Activated CD8-positive, alpha-beta memory T cell treated with anti-CD3 and anti-CD28 coated beads, Interleukin-2, amount 50 U/mL, for 1 hour (primary cell): Measurements from ENCODE around the gene ACTG1.

ENCODE experiments used
- DNase-seq: peaks from one replicate; pipeline ENCODE4 v3.0.0-alpha.2; 2020; ENCODE audit errors: extremely low read depth

The ACTG1 gene

DNA sequence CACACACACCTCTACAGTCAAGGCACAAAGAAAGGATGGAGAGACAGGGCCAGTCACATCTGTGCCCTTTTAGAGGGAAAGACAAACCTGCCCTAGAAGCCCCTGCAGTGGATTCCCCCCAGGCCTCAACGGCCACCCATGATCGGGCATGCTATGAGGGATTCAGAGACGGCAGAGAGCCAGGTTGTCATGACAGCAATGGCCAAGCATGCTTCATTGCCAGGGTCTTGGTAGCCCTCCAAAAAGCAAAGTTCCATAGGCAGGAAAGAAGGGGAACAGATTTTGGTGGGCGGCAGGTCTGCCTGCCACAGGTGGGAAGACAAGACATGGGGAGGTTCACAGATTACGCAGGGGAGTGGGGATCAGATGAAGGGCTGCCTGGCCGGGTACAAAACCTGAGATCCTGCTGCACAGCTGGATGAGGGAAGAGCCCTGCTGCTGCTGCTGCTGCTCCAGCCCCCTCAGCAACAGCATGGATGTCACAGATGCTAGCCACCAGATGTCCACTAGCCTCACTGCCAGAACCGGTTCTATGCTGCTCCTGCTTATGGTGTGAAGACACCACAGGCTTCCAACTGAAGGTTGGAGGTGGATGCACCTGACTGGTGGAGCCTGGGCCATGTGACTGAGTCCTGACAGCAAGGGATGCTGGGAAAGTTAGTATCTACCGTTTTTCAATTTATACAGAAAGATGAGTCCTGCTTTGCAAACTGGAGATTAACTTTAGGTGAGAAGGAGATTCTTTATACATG lies 17.8 kb downstream of the ACTG1 start:
- no peak for DNase-seq

DNA sequence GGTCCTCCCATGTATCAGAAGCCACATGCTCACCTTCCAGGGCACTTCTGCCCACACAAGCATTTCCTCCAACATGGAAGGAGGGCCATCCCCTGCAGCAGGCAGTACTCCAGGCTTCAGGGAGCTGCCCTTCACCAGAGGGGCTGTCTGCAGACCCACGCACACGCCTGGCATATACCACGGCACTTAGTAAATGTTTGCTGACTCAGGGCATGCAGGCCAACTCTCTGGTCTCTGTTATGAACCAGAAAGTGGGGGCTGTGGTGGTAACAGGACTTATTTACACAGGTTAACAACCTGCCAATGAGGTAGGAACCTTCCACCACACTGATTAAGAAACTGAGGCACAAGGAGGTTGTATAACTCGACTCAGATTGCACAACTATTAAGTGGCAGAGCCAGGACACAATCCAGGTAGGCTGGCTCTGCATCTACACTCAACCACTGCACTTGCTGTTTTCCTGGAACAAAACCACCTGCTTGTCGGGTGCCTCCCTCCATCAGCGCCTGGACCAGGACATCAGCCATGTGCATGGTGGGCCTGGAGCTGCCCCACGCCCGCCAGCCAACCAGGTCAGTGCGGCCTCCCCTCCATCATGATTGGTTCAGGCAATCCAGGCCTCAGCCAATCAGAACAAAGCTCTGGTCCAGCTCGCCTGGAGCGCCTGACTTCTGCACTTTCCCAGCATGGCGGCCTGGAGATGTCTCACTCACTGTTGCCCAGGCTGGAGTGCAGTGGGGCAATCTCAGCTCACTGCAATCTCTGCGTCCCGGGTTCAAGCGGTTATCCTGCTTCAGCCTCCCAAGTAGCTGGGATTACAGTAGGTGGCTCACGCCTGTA lies 19.2 kb downstream of the ACTG1 start:
- DNase-seq, result no peak

DNA sequence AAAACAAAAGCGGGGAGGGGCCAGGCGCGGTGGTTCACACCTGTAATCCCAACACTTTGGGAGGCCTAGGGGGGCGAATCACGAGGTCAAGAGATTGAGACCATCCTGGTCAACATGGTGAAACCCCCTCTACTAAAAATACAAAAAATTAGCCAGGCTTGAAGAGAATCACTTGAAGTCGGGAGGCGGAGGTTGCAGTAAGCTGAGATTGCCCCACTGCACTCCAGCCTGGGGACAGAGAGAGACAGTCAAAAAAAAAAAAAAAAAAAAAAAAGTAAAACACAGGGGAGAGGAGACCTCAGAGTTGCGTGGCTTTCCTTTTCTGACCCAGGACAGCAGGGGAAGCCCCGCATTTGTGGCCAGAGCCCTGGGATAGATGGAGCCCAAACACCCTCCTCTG lies 19.9 kb downstream of the ACTG1 start:
- DNase-seq, result no peak

DNA sequence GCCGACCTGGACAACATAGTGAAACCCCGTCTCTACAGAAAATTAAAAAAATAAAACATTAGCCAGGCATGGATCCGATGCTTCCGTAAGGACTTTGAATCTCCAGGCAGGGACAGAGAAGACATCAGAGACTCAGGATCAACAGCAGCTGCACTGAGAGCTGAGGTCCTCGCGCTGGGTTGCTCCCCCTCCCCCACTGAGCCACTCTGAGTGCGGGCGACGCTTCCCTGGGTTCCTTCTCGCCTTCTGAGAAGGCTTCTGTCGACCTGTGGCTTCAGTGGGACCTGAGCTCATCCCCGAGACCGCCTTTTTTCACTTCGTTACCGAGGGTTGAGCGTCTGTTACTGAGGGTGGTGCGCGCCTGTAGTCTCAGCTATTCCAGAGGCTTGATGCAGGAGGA lies 20.4 kb downstream of the ACTG1 start:
- no peak for DNase-seq

DNA sequence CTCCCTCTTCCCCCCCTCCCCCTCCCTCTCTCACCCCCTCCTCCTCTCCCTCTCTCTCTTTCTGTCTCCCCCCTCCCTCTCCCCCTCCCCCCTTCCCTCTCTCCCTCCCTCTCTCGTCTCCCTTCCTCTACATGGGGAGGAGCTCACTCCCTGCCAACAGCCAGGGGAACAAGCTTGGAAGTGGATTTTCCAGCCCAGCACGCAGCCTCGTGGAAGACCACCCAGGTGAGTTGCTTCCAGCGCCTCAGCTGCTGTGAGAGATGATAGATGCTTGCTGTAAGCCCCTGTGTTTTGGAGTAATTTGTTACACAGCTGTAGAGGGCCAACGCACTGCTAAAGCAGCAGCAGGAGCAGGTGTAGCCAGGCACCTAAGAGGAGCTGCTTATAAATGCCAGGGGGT lies 20.8 kb downstream of the ACTG1 start:
- no peak for DNase-seq

DNA sequence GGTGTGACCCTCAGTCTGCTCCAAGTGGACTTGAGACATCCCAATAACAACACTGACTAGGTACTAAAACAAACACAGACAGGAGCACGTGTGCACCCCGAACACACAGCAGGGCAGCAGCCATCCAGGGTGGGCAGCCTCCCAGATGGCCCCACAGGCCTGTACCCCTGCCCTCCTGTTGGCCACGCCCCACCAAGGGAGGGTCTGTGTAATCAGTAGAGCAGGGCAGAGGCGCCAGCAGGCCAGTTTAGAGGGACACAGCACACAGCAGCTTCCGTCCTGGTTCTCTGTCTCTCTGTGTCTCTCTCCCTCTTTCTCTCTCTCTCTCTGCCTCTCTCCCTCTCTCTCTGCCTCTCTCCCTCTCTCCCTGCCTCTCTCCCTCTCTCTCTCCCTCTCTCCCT lies 21.4 kb downstream of the ACTG1 start:
- DNase-seq, result no peak

DNA sequence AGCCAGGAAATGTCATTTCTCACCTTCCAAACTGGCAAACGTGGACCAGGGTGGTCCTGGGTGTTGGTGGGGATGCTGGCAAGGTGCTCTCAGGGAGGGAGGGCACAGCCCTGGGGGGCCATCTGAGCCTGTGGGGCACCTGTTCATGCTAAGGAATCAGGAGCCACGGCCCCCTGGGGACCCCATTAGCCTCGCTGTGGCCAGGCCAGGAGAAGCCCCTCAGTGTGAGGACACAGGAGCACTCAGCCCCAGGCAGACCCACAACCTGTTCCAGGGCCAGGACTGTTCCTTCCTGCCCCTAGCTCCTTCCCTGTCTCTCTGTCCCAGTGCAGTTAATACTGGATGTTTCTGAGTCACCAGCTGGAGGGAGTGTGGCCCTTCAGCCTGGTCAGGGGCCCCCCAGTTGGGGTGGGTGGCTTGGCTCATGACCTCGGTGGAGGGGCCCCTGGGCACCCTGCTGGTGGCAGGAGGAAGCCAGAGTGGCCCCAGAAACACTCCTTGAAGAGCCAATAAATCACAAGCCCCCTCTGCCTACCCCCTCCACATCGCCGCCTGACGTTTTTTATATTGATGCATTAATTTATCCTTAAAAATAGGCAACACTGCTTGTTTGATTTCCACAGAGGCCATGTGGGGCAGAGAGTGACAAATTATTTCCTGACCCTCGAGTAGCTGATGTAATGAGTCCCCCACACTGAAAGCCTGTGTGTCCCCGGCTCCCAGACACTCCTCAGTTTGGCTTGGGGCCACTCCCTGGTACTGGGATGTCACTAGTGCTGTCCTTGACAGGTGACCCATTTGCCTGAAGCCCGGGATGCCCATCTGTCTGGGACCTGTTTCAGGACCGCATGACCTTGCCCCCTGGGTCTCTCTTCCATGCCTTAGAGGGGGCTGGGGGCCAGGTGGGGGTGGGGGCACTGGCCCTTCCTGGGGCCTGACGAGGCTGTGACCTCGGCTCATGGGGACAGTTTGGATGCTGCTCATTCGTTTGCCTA lies 22.3 kb downstream of the ACTG1 start:
- no peak for DNase-seq

DNA sequence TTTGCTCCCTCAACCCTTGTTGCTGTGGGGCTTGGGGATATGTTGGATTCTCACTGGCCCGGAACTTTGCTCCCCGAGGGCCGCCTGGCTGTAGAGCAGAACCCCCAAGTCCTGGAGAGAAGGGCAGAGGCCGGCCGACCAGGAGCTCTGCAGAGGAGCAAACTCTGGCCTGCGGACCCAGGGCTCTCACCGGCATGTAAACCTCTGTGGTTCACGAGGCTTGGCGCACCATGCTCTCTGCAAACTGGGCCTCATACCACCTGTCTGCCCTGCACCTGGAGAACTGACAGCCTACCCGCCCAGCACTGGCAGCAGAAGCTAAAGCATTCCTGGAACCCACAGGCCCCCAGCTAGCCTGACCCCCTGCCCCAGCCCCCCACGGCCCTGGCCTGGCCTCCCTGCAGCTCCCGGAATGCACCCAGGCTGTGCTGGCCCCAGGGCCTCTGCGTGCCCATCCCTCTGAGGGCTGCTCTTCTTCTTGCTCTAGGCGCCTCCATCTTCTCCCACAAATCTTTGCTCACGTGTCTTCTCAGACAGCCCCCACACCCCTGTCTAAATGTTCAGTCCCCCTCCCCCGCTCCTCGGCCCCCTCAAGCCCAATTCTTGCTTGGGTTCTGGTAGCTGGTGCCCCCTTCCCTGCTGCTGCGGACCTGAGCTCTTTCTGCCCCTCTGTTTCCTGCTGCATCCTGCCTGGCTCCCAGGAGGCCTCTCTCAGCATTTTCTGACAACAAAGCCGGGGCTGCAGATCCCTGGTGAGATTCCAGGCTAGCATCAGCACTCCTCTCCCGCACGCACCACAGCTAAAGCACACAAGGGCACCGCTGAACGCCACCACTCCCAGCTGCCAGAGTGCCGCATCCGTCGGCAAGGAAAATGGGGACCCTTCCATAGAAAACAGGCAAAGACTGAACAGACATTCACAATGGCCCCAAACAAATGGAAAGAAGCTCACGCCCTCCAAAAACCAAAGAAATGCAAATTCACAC lies 23.3 kb downstream of the ACTG1 start:
- no peak for DNase-seq

DNA sequence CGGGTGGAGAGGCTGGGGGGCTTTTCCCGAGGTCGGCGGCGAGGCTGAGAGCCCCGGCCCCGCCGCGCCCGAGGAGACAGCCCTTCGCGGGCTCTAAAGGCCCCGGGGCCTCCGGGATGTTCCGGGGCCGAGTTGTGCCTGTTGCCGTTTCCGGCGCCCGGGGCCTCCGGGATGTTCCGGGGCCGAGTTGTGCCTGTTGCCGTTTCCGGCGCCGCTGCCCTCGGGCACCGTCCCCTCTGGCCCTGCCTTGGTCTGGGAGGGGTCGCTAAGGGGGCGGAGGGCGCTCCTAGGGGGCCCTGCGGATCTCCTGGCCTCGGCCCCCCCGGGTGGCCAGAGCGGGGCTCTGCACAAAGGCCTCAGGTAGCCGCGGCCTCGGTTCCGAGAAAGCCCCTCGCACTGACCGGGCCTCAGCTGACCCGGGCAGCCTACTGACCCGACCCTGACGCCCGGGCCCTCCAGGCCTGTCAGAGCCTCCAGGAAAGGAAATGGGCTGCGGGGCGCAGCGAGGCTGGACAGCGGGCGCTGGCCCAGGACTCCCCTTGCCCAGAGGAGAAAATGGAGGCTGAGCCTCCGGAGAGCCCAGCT lies 24.2 kb downstream of the ACTG1 start:
- no peak for DNase-seq

DNA sequence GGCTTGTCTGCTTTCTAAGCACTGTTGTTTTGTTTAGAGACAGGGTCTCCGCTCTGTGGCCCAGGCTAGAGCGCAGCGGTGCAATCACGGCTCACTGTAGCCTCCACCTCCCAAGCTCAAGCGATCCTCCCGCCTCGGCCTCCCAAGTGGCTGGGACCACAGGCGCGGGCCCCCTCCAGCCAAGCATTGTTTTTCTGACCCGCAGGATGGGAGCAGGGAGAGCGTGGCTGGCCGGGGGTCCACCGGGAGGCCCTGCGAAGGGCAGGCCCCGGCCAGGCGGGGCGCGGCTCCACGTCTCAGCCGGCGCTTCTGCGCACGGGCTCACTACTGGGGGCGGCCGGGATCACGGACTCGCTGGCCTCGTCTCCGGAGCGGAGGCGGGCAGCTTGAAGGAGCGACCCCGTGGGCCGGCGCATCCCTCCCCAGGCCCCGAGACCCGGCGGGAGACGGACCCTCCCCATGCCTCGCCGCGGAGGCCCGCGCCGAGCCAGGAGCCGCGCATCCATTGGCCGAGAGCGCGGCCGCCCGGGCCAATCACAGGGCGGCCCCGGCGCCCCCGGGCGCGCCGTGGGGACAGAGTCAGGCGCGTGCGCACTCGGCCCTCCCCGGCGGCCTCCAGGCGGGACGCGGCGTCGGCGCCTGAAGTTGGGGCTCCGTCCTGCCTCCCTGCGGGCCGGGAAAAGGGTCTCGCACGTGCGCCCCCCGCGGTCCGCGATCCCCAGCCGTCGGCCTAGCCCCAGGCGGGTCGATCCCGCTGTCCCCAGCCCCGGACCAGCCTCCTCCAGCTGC lies 24.9 kb downstream of the ACTG1 start:
- no peak for DNase-seq

DNA sequence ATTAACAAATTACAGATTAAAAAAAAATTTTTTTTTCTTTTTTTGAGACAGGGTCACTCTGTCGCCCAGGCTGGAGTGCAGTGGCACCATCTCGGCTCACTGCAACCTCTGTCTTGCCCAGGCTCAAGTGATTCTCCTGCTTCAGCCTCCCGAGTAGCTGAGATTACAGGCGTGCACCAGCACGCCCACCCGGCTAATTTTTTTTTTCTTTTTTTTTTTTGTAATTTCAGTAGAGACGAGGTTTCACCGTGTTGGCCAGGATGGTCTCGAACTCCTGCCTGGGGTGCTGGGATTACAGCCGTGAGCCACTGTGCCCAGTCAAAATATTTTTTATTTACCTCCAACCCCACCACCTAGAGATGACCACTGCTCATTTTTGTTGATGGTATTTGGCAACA lies 25.5 kb downstream of the ACTG1 start:
- no peak for DNase-seq

DNA sequence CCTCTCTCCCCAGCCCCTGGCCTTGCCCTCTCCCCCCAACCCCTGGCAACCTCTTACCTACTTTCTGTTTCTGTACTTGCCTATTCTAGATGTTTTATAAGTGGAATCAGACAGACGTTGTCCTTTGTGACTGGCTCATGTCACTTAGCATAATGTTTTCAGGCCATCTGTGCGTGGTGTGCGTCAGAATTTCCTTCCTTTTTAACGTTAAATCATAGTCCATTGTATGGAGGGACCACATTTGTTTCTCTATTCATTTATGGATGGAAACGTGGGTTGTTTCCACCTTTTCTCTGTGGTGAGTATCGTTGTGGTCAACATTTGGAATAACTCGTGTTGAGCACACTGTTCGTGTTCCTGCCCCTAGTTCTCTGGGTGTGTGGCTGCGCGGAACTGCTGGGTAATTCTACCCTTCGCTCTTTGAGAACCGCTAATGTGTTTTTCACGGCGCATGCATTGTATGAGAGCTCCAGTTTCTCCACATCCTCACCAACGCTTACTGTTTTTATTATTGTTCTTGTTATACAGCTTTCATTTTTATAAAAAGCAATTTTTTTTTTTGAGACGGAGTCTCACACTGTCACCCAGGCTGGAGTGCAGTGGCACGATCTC lies 26.3 kb downstream of the ACTG1 start:
- no peak for DNase-seq

DNA sequence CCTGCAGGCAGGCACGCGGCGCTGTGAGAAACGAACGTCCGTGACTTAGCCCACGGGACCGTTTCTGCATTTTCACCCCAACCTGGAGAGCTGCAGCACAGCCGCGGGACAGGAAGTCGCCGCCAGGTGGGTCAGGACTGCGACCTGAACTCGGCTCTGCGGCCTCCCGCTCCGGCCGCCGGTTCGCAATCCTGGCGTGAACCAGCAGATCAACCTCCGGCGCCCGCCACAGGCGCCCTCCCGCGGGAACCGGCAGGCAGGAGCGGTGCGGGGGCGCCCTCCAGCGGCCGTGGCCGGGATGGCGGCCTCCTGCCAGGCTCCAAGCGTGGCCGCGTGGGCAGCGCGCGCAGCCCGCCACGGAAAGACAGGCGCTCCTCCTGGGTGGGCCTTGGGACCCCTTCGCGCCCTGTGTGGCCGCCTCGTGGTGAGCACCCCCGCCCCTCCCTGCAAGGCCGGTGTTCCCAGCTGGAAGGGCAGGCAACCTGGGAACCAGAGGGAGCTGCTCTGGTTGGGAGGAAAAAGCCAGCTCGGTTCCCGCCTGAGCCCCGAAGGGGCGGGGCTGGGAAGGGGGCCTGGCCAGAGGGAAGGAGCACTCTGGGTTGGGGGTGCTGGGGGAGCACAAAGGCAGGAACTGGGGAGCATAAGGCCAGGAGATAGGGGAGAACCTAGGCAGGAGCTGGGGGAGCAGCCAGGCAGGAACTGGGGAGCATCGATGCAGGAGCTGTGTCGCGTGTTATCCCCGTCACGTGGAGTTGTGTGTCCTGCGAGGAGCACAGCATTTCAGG lies 28.2 kb downstream of the ACTG1 start:
- peak; percentile 49 for DNase-seq

DNA sequence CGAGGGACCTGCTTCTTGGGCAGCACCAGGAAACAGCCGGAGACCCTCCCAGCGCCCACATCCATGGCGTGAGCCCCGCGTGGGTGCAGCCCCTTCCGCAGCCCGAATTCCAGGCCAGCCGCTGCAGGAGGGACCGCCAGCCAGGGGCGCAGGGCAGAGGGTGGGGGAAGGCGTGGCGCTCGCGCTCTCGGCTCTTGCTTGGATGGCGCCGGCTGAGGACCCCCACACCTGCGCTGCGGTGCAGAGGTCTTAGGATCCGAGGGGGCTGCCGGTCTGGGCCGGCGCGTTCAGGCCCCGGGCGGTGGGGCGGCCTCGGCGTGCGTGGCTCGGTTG lies 28.8 kb downstream of the ACTG1 start:
- DNase-seq, result no peak

DNA sequence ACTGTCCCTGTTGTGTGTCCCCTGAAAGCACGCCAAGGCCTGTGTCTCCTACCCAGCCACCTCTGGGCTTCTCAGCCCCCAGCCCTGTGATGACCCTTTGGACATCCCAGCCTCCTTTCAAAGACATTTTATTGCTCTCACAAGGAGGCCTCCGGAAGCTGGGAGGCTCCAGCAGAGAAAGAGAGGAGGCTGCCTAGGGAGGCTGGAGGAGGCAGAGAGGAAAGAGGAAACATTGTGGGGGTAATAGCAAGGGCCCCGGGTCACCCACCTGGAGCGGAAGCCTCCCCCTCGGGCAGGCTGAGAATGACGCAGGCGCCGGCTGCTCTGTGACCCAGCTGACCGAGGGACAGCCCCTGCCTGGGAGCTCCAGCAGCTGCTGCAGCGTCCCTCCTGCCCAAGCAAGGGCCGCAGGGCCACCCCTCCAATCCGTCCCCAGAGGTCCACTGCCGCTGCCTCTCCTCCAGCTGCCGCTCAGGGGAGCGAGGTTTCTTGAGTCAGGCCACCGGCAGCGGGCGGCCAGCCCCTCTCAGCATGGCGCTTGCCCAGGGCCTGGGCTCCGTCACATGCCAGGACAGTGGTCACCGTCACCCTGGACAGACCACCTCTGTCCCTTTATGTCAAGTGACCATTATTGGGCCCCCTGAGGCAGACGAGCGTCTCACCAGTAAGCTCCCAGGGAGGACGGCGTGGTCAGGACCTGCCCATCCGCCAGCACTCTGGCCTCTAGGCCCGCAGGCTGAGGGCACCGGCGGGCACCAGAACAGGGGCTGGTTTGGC lies 29.3 kb downstream of the ACTG1 start:
- no peak for DNase-seq

DNA sequence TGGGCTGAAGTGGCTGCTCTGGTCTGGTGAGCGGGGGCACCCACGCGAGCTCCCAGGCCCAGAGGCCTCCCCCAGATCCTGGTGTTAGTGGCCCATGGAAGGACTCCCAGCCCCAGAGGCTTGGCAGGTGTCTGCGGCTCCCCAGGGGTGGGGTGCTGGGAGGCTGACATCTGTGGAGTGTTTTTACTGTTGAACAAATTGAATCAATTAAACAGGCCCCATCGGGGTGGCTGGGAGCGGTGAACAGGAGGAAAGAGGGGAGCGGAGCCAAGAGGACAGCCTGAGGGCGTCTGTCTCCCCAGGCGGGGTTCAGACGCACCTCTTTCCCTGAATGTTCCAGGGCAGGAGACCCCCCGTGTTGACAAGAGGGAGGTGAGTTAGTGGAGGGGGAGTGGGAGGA lies 29.9 kb downstream of the ACTG1 start:
- DNase-seq, result no peak

DNA sequence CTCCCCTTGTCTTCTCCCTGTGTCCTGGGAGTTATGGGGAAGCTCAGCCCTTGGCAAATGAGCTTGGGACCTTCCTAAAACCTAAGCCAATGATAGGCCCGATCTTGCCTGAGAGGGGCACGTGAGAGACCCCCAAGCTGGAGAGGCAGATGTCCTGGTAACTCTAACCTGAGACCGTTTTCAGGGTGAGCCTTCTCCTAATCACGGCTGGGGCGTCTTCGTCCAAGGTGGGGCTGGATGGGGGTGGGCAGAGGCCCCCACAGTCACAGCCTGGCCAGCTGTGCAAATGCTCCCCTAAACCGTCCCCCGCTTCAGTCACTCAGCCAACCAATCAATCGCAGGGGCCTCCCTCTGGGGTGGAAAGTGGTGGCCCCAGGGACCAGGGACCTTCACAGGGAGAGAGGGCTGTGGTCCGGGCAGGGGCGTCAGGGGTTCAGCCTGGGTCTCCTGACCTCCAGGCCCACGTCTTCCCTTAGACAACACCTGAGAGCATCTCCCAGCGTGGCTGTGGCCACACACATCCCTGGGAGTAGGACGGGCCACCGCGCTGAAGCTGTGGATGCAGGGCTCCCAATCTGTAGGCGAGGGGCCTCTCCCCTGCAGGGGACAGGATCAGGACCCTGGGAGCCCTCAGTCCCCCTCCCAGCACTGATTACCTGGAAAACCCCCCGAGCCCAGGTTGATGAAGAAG lies 30.6 kb downstream of the ACTG1 start:
- no peak for DNase-seq
